ENCODE measurements around the gene GPR39.

GPR39 gene

DNA sequence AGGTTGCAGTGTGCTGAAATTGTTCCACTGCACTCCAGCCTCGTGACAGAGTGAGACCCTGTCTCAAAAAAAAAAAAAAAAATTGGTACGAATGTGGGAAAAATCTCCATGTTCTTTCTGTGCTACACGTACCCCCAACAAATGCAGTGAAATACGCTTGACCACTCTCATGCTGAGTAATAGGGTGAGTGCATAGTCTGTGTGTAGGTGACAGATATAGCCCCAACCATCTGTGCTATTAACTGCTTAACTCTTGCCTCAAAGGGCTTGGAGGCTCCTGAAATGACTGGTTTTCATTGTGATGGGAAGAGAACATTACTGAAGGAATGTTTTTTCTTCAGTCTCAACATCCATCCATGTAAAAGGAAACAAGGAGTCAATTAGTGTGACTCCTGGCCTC lies 237.7 kb downstream of the GPR39 start:
- TF ChIP-seq, protein P1, sequence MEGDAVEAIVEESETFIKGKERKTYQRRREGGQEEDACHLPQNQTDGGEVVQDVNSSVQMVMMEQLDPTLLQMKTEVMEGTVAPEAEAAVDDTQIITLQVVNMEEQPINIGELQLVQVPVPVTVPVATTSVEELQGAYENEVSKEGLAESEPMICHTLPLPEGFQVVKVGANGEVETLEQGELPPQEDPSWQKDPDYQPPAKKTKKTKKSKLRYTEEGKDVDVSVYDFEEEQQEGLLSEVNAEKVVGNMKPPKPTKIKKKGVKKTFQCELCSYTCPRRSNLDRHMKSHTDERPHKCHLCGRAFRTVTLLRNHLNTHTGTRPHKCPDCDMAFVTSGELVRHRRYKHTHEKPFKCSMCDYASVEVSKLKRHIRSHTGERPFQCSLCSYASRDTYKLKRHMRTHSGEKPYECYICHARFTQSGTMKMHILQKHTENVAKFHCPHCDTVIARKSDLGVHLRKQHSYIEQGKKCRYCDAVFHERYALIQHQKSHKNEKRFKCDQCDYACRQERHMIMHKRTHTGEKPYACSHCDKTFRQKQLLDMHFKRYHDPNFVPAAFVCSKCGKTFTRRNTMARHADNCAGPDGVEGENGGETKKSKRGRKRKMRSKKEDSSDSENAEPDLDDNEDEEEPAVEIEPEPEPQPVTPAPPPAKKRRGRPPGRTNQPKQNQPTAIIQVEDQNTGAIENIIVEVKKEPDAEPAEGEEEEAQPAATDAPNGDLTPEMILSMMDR (IDR thresholded peaks at IDR 0.05; ENCODE audit: insufficient read depth, low read length, missing control alignments), result no peak
- DNase-seq (ENCODE audit: low read depth, low spot score), result no peak
- H3K4me3 ChIP-seq (ENCODE audit: low read depth, low read length), result no peak overlapping the region
- ChIA-PET CTCF (no interaction called here), POLR2A (no interaction called here)

GRCh38 chr2:132654968-132655367 lies 238.4 kb downstream of the GPR39 start:
- no peak overlapping the region for H3K4me3 ChIP-seq (ENCODE audit: low read depth, low read length)
- TF ChIP-seq, protein P1 (IDR thresholded peaks at IDR 0.05; ENCODE audit: insufficient read depth, low read length, missing control alignments), result no peak
- POLR2A ChIA-PET, result no interaction called here
- CTCF ChIA-PET, result no interaction called here
- DNase-seq (ENCODE audit: low read depth, low spot score), result no peak

GRCh38 chr2:132656266-132656975 lies 239.8 kb downstream of the GPR39 start:
- TF ChIP-seq, protein P1 (IDR thresholded peaks at IDR 0.05; ENCODE audit: insufficient read depth, low read length, missing control alignments), result no peak
- ChIA-PET CTCF (interaction anchor here (1.0 to 1.1 kb wide), 2 partner anchors 20 to 511 kb away, joined by 3 to 5 read pairs; no protein-coding TSS in a partner anchor), POLR2A (no interaction called here)
- no peak overlapping the region for H3K4me3 ChIP-seq (ENCODE audit: low read depth, low read length)
- no peak for DNase-seq (ENCODE audit: low read depth, low spot score)

DNA sequence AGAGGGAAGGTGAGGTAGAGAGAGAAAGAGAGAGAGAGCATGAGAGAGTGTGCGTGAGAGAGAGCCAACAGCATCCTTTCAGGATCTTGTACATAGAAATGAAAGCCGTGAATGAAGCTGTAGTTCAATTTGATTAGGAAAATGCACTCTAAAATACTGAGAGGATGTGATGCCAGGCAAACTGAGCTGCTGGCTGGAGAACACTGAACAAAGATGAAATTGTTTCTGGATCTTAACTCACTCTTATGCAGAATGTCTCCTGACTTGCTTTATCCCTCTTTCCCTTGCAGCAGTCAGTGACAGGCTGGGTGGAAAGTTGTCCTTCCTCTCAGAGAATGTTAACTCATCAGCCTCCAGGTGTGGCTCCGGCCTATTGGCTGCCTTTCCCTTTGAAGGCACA lies 242.7 kb downstream of the GPR39 start:
- CTCF ChIA-PET, result interaction anchor here (0.6 to 2.4 kb wide), 4 partner anchors 8 to 512 kb away, joined by 3 to 12 read pairs (median 3); no protein-coding TSS in a partner anchor
- POLR2A ChIA-PET, result no interaction called here
- no peak overlapping the region for H3K4me3 ChIP-seq (ENCODE audit: low read depth, low read length)
- TF ChIP-seq, protein P1 (IDR thresholded peaks at IDR 0.05; ENCODE audit: insufficient read depth, low read length, missing control alignments), result no peak
- no peak for DNase-seq (ENCODE audit: low read depth, low spot score)

GRCh38 chr2:132662732-132663131 lies 246.1 kb downstream of the GPR39 start:
- POLR2A ChIA-PET, result no interaction called here
- no peak overlapping the region for H3K4me3 ChIP-seq (ENCODE audit: low read depth, low read length)
- CTCF ChIA-PET, result interaction anchor here (1.4 to 2.3 kb wide), 3 partner anchors 10 to 1181 kb away, joined by 5 to 7 read pairs (median 5); no protein-coding TSS in a partner anchor
- DNase-seq (ENCODE audit: low read depth, low spot score), result no peak
- TF ChIP-seq, protein P1 (IDR thresholded peaks at IDR 0.05; ENCODE audit: insufficient read depth, low read length, missing control alignments), result no peak

GRCh38 chr2:132664096-132664495 lies 247.5 kb downstream of the GPR39 start:
- no peak for DNase-seq (ENCODE audit: low read depth, low spot score)
- ChIA-PET CTCF (interaction anchor here (1.4 to 2.3 kb wide), 3 partner anchors 11 to 1180 kb away, joined by 5 to 7 read pairs (median 5); no protein-coding TSS in a partner anchor), POLR2A (no interaction called here)
- H3K4me3 ChIP-seq (ENCODE audit: low read depth, low read length), result no peak overlapping the region
- TF ChIP-seq, protein P1 (IDR thresholded peaks at IDR 0.05; ENCODE audit: insufficient read depth, low read length, missing control alignments), result no peak
